GM10847 (cell line): ENCODE results near the gene B3GNT8.

Experiments
- POLR2A ChIP-seq: IDR thresholded peaks from 2 replicates; pipeline ENCODE4 v1.6.1; 2011; ENCODE audit not compliant: insufficient read length; ENCODE audit errors: extremely low read depth

The B3GNT8 gene

DNA sequence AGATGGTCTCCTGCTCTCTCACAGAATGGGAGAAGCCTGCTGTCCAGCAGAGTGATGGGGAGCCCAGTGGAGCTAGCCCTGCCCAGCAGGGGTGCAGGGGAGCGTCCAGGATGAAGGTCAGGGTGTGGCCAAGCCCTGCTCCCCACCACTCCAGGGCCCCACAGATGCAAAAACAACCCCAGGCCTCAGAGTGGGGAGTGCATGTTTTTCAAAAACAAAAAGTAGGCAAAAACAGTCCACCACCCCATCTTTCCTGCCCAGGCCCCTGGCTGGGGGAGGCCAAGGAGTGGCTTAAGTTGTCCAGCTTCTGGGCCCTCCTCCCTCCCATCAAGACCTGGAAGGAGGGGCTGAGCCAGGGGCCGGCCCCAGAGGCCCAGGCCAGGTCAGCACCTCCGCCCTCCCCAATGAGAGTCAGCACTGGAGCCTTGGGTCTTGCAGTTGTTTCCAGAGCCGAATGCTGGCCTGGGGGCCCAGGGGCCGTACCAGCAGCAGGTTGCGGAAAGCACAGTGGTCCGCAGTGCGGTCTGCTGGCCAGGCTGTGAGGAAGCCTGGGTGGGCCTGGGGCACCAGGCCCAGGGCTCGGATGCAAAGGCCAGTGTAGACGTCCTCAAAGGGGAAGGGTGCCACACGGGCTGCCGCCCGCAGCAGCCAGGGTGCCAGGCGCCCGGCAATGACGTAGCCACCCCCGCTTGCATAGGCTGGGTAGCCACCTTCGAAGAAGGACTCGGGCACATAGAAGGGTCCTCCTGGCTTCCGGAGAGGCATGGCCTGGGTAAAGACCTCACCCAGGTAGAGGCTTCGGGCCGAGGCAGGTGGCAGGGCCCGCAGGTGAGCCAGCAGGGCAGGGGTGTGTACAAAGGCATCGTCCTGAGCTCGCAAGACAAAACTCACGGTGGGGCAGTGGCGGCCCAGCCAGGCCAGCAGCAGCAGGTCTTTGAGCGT, 1.7 kb downstream of the B3GNT8 start:
- no peak for TF ChIP-seq POLR2A

DNA sequence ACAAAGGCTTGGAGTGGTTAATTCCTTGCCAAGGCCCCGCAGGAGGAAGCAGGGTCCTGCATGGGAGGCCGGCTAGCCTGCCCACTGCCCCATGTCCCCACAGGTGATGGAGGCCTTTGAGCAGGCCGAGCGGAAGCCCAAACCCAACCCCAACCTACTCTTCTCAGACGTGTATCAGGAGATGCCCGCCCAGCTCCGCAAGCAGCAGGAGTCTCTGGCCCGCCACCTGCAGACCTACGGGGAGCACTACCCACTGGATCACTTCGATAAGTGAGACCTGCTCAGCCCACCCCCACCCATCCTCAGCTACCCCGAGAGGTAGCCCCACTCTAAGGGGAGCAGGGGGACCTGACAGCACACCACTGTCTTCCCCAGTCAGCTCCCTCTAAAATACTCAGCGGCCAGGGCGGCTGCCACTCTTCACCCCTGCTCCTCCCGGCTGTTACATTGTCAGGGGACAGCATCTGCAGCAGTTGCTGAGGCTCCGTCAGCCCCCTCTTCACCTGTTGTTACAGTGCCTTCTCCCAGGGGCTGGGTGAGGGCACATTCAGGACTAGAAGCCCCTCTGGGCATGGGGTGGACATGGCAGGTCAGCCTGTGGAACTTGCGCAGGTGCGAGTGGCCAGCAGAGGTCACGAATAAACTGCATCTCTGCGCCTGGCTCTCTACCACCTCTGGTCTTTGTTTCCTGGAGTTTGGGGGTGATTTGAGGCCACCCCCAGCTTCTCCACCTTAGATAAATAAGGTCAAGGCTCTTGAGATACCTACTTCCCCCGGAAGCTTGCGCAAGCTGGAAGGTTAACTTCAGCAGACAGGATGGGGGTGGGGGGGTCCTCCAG, 2.6 kb downstream of the B3GNT8 start:
- TF ChIP-seq POLR2A, result no peak

DNA sequence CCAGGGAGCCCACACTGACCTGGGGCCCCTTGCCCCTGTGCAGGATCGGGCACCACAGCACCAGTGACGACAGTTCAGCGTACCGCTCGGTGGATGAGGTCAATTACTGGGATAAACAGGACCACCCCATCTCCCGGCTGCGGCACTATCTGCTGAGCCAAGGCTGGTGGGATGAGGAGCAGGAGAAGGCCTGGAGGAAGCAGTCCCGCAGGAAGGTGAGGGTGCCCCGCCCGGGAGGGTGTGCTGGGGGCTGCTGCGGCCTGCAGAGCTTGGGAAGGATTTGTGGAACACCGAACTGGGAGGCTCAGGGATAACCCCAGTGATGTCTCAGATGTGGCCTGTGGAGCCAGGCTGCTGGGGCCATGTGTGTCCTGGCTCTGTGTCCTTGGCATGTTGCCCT, 4.2 kb downstream of the B3GNT8 start:
- TF ChIP-seq POLR2A, result no peak

DNA sequence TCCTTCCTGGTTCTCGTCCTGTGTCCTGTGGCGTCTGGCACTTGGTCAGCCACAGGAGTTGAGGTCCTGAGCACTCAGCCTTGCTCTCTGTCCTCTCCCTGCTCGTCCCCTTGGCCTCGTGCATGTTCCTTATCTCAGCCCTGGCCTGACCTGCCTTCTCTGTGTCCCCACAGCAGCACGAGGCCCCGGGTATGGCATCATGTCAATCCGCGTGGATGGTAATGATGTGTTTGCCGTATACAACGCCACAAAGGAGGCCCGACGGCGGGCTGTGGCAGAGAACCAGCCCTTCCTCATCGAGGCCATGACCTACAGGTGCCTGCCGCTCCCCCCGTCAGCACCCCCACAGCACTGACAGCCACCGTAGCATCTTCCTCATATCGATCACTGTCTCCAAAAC, 4.7 kb downstream of the B3GNT8 start:
- no peak for TF ChIP-seq POLR2A

DNA sequence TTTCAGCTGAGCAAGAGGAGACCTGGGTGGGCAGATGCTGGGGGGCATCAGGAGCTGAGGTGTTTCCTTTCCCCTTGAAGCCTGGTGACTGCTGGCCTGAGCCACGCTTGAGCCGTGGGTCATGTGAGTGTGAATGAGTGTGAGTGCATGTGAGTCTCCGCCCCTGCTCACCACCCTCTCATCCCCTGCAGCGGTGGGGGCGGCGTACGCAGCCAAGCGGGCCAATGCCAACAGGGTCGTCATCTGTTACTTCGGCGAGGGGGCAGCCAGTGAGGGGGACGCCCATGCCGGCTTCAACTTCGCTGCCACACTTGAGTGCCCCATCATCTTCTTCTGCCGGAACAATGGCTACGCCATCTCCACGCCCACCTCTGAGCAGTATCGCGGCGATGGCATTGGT, 5.2 kb downstream of the B3GNT8 start:
- TF ChIP-seq POLR2A, result no peak

DNA sequence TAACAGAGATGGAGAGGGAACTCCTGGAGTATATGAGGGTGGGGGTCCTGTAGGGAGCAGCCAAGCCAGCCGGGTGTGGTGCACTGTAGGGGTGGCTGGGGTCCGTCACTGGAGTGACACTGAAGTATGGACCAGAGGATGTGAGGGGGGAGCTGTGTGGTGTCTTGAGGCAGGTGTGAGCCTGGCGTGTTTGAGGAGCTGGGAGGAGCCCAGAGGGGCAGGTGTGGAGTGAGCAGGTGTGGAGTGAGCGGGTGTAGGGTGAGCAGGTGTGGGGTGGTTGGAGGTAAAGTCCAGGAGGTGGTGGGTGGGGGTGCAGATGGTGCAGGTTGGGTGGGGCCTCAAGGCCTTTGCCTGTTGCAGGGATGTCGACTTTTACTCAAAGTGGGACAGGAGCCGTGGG, 5.9 kb downstream of the B3GNT8 start:
- TF ChIP-seq POLR2A, result no peak

DNA sequence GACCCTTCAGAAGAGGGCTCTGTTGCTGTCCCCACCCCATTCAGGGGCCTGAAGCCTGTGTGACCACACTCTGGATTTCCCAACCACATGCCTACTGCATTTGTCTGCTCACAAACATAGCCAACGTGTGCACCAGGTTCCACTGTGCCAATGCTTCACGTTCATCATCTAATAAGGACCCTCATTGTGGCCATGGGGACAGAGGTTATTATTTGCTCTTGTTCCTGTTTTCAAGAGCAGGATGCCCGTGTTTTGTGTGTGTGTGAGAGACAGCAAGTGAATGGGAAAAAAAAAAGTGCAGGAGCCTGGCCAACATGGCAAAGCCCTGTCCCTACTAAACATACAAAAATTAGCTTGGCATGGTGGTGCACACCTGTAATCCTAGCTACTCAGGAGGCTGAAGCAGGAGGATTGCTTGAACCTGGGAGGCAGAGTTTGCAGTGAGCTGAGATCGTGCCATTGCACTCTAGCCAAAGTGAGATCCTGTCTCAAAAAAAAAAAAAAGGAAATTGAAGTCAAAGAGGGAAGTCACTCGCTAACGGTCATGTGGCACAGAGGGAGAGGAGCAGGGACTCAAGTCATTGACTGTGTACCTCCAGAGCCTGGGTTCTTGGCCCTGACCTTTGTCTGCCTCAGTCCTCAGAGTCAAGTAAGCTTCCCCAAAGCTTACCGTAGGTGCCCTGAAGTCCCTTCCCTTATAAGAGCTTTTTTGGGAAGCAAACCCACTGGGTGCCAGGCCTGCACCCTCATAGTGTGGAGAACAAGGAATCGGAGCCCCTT, 6.9 kb downstream of the B3GNT8 start:
- no peak for TF ChIP-seq POLR2A

DNA sequence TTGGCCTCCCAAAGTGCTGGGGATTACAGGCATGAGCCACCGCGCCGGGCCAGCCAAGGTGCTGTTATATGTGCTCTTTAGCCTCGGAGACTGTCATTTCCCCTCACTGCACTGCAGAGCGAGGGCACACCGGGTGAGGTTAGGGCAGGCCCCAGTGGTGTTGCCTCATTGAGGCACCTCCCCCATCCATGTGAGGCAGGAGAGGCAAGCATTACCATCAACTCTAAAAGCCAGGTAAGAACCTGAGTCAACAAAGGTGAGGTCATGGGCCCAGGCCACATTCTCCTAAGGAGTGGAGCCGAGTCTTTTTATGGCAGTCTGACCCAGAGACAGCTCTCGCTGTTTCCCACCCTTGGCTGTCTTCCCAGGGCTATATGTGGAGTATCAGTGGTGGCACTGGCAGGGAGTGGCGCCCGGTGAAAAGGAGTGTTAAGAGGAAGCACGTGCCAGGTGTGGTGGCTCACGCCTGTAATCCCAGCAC, 10.9 kb downstream of the B3GNT8 start:
- no peak for TF ChIP-seq POLR2A

DNA sequence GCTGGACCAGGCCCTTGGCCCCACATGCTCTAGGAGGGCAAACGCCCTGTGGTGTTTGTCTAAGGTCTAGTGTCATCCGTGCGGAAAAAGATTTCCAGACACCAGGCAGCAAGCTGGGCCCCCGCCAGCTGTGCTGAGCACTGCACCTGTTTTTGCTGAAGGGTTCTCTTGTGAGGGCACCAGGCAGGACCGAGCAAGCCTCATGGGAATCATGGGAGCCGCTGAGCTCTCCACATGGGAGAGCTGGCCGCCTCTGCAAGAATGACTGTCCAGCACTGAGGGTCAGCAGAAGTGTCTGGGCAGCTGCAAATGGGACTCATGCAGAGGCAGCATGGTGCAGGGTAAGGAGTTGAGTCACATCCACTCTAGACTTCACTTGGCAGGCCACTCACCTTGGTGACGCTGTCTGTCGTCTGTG, 12.0 kb downstream of the B3GNT8 start:
- TF ChIP-seq POLR2A, result no peak

DNA sequence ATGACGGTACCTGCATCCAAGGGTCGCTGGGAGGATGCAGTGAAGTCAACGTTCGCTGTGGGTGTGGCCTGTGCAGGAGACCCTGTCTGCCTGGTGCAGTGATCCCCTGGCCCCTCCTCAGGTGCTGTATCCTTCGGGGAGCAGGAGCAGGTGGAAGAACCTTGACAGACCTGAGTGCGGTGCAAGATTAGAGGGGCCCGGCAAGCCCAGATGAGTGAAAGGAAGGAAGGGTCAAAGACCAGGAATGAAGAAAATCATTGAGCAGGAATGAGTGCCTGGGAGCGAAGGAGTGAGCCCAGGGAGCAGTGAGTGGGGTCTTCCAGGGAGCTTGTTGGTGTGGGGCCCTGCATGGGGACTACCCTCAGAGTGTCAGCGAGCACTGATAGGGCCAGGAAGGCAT, 12.7 kb downstream of the B3GNT8 start:
- TF ChIP-seq POLR2A, result no peak

DNA sequence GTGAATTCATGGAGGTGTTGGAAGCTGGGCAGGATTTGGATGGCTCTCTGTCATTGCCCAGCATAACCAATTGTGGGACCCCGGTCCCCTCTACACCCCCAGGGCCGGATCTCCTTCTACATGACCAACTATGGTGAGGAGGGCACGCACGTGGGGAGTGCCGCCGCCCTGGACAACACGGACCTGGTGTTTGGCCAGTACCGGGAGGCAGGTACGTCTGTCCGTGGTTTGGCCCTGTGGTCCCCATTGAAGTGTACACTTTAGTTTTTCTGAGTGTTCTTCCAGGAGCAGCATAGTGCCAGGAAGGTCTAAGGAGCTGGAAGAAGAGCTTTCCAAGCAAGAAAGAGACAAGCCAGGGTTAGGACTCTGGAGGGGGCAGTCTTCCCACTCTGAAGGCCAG, 13.2 kb downstream of the B3GNT8 start:
- TF ChIP-seq POLR2A, result no peak

DNA sequence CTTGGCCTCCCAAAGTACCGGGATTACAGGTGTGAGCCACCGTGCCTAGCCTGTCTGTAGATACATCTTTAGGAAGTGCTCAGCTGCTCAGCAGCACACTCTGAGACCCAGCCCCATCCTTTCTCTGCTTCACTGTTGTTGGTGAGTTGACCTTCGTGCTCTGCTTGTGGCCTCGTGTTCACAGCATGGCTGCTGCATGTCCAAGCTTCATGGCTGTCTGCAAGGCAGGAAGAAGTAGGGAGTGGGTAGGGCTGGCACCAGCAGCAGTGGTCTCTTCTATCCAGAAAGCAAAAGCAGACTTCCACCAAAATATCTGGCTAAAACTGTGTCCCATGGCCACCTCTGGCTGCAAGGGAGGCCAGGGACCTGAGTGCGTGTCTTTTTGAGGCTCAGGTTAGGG, 14.2 kb downstream of the B3GNT8 start:
- TF ChIP-seq POLR2A, result no peak

DNA sequence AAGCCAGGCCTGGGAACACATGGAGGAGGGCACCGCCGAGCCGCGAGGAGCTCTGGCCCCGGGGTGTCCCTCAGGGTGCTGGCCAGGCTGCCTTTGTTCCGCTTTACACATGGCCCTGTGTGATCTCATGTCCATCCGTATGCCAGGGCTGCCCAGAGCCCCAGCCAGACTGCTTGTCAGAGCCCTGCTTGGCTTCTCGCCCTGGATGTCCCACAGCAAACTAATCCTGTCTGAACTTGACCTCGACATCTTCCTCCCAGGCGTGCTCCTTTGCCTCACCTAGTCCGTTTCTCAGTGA, 15.3 kb downstream of the B3GNT8 start:
- no peak for TF ChIP-seq POLR2A

DNA sequence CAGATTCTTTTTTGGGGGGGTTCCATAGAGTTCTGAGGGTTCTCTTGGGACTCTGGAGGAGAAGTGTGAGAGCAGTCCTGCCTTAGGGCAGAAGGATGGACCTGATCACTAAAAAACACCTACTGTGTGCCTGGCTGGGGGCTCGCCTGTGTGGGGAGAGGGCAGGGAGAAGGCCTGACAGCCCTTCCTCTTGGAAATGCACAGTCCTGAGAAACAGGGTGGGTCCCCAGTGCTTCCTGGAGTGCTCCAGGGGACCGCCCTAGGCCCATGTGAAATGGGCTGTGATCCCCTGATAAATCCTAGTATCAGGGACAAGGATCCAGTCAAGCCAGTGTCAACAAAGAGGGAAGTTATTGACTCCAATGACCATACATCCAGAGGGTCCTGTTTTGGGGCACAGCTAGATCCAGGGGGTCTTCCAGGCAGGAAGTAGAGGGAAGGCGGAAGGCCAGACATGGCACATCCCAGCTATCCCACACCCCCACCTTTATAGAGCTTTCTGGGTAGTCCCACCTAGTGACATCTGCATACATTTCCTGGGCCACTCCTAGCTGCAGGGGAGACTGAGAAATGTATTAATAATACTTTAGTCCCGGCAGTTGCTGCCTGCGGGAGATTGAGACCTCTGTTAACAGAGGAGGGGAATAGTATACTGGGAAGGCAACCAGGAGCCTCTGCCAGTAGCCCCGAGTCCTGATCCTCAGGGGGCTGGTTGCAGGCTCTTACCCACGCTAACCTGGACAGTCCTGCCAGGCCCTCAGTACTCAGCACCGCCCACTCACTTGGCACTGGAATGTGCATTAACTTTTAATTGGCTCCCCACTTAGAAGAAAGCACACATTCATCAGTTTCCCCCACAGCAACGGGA, 15.8 kb downstream of the B3GNT8 start:
- TF ChIP-seq POLR2A, result no peak

DNA sequence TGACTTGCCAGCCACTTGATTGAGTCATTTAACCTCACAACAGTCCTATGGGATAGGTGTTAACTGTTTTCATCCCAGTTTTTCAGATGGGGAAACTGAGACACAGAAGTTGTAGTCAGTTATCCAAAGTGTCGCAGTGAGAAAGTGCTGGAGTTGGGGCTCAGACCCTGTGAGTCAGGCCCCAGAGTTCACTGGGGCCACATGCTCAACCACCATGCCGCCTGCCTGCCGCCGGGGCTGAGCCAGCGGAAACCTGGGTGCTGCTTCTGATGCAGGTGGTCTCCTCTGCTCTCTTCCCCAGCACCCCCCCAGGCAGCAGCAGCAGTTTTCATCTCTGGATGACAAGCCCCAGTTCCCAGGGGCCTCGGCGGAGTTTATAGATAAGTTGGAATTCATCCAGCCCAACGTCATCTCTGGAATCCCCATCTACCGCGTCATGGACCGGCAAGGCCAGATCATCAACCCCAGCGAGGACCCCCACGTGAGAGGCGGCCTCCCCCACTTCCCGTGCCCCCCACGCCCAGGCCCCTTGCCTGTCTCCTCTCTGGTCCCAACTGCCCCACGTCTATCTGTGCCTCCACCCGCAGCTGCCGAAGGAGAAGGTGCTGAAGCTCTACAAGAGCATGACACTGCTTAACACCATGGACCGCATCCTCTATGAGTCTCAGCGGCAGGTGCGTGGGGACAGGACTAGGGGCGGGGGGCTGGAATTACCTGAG, 16.7 kb downstream of the B3GNT8 start:
- no peak for TF ChIP-seq POLR2A
